NB4 (cell line): ENCODE results near the gene XXYLT1.
"Not testable (repeated sequence)": the region's sequence is repeated elsewhere in the genome, so short reads cannot be mapped to it uniquely, and the experiment has no call there.

ENCODE experiments used
- MYC ChIP-seq: IDR thresholded peaks from 2 replicates; pipeline ENCODE4 v1.6.1; 2011; ENCODE audit warnings: low read depth, low read length
- POLR2A ChIP-seq: IDR thresholded peaks from 2 replicates; pipeline ENCODE4 v1.6.1; 2011; ENCODE audit warnings: mild to moderate bottlenecking; ENCODE audit not compliant: insufficient read length; ENCODE audit errors: extremely low read depth
- TF ChIP-seq, protein P1 (sequence below): IDR thresholded peaks from one replicate; pipeline ENCODE4 v1.5.1; 2012; ENCODE audit warnings: low read depth, low read length
- TF ChIP-seq, protein P2 (sequence below): IDR thresholded peaks from 2 replicates; pipeline ENCODE4 v1.6.1; 2011; ENCODE audit warnings: low read depth, low read length

DNA sequence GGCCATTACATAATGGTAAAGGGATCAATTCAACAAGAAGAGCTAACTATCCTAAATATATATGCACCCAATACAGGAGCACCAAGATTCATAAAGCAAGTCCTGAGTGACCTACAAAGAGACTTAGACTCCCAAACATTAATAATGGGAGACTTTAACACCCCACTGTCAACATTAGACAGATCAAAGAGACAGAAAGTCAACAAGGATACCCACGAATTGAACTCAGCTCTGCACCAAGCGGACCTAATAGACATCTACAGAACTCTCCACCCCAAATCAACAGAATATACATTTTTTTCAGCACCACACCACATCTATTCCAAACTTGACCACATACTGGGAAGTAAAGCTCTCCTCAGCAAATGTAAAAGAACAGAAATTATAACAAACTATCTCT lies 55.4 kb downstream of the XXYLT1 start:
- TF ChIP-seq, protein P1, sequence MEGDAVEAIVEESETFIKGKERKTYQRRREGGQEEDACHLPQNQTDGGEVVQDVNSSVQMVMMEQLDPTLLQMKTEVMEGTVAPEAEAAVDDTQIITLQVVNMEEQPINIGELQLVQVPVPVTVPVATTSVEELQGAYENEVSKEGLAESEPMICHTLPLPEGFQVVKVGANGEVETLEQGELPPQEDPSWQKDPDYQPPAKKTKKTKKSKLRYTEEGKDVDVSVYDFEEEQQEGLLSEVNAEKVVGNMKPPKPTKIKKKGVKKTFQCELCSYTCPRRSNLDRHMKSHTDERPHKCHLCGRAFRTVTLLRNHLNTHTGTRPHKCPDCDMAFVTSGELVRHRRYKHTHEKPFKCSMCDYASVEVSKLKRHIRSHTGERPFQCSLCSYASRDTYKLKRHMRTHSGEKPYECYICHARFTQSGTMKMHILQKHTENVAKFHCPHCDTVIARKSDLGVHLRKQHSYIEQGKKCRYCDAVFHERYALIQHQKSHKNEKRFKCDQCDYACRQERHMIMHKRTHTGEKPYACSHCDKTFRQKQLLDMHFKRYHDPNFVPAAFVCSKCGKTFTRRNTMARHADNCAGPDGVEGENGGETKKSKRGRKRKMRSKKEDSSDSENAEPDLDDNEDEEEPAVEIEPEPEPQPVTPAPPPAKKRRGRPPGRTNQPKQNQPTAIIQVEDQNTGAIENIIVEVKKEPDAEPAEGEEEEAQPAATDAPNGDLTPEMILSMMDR, result not testable (repeated sequence)
- not testable (repeated sequence) for TF ChIP-seq POLR2A, MYC
- TF ChIP-seq, protein P2, sequence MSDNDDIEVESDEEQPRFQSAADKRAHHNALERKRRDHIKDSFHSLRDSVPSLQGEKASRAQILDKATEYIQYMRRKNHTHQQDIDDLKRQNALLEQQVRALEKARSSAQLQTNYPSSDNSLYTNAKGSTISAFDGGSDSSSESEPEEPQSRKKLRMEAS, result not testable (repeated sequence)
